GM21619 (cell line): ENCODE measurements around the gene NDUFS2.
"Not testable (repeated sequence)": the region's sequence is repeated elsewhere in the genome, so short reads cannot be mapped to it uniquely, and the experiment has no call there.

ENCODE experiments used
- ATAC-seq: cut with Tn5 transposase; IDR thresholded peaks from one replicate; pipeline ENCODE4 v1.9.1; 2021; ENCODE audit not compliant: unreplicated experiment

NDUFS2 gene

DNA sequence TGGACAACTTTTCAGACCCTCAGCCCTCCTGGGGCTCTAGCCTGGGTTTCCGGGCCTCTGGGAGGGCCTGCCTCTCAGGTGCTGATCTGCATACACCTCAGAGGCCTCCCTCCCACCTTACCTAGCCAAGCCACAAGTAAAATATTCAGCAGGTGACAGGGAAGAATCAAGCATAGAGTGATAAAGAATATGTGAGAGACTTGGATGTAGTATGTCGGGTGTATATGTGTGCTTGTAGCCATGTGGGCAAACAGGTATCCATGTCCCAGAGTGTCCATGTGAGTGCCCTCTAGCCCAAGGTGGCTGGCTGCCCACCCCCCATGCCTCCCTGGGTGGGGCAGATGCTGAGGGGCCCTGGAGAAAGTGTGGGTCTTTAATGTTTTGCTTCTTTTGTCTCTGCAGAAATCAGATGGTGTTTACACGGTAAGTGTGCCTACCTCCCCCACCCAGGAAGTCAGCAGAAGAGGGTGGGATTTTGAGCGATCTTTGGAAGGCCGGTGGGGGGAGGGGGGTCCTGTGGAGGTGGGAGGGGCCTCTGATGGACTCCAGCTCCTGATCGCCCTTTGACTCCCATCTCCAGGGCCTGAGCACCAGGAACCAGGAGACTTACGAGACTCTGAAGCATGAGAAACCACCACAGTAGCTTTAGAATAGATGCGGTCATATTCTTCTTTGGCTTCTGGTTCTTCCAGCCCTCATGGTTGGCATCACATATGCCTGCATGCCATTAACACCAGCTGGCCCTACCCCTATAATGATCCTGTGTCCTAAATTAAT lies 16.3 kb downstream of the NDUFS2 start:
- no peak for ATAC-seq

- ATAC-seq = no peak
Measured at GRCh38 chr1:161219078-161219892, 17.1 kb downstream of the NDUFS2 start.

DNA sequence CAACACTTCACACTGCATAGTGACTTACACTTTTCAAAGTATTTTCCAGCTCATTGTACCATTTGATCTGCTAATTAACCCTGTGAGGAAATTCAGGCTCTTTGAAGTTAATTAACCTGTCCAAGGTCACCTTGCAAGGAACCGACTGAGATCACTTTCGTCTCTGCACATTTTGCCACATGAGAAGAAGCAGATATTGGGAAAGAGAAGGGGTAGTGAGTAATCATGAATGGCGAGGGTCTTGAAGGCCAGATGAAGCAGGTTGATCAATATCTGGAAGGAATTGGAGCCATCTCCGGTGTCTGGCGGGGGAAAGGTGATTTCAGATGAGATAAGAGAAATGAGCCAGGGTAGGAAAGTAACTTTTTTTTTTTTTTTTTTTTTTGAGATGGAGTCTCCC lies 17.8 kb downstream of the NDUFS2 start:
- no peak for ATAC-seq

GRCh38 chr1:161222175-161223019 lies 20.2 kb downstream of the NDUFS2 start:
- ATAC-seq = no peak

- no peak for ATAC-seq
Measured at GRCh38 chr1:161223805-161224694, 21.9 kb downstream of the NDUFS2 start.

GRCh38 chr1:161224695-161225087 lies 22.5 kb downstream of the NDUFS2 start:
- not testable (repeated sequence) for ATAC-seq

GRCh38 chr1:161225178-161225533 lies 23.0 kb downstream of the NDUFS2 start:
- ATAC-seq = no peak

DNA sequence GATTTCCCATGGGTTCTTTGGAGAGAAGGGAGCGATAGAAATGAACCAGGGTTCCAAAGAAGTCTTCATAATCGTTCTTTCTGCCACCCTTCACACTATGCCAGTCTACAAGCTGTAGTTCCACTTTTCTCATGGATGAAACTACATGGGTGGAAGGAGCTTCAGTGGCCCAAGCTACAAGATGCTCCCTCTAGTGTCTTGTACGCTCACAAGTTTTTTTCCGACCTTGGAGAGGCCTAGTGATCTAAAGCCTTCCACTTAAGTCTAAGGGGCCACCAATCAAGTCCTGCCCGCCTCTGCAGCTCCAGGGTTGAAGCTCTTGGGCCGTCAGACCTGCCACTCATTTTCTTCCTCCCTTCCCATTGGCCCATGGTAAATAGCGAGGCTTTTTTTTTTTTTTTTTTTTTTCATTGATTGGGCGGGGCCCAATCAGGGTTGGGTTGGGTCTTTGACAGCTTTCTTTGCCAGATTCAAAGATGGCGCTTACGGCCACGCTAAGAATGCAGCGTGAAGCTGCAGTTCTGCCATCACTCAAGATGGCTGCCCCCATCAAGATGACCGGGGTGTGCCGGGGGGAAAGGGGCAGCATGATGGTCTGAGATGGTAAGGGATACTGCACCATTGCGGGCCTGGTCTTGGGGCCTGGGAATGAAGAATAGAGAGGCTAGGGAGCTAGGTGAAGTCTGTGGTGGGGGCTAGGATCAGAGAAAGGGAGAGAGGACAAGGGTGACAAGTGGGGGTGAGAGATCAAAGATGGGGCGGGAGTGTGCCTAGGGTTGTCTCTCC lies 23.6 kb downstream of the NDUFS2 start, which contains the start of gene TOMM40L:
TSS of gene TOMM40L (plus strand) at position 527 of the 786 bp plus-strand sequence. CDS start 430 bp downstream, outside the sequence.
- ATAC-seq = peak; percentile 95

GRCh38 chr1:161226320-161226711 lies 24.1 kb downstream of the NDUFS2 start:
- no peak for ATAC-seq

- ATAC-seq = no peak
Measured at GRCh38 chr1:161226759-161227158, 24.6 kb downstream of the NDUFS2 start.

- ATAC-seq = peak; percentile 31
Measured at GRCh38 chr1:161227196-161227871, 25.2 kb downstream of the NDUFS2 start.

DNA sequence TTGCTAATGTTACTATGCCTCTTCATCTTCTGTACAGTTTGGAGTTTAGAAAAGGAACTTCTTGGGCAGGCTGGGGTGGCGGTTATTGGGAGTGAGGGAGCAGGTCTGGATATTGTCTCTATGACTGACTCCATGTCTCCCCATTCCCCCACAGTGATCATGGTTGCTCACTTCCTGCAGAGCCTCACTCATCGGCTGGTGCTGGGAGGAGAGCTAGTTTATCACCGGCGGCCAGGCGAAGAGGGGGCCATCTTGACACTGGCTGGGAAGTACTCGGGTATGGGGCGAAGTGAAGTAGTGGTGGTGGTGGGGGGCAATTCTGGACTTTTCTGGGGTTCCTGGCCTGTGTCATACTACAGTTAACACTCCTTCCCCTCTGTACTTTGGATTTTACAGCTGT lies 25.9 kb downstream of the NDUFS2 start:
- no peak for ATAC-seq

DNA sequence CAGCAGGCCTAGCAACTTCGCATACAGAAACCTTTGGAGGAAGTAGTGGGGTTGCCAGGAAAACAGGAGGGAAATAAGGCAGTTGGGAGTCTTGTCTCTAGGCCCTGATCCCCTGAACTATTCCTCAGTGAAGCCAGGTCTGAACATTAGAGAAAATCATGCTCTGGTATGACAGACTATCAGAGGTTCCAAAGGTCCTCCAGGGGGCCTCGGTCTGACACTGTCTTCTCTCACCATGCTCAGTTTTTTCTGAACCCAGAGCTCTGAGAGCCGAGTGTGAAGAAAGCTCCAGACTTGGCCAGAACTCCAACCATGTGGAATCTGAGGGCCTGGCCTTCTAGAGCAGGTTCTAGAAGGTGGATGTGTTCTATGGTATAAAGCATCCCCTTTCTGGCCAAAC lies 27.7 kb downstream of the NDUFS2 start:
- no peak for ATAC-seq

DNA sequence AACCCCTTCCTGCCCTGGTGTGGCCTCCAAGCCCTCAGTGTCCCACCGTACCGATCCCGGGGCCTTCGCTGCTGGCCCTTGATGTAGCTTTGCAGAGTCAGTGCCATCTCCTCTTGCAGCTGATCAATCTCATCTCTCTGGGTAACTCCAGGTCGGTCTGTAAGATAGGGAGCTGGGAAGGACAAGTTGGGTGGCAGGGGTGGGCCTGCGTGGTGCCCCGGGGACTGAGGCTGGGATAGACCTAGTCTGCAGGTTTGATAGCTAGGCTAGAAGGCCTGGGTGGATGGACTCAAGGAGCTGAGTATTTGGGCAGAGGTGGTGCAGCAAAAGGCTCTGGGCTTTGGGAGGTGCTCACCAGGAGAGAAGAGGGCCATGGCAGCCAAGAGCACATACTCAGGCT lies 28.6 kb downstream of the NDUFS2 start:
- no peak for ATAC-seq

- ATAC-seq = no peak
Measured at GRCh38 chr1:161233102-161233501, 30.9 kb downstream of the NDUFS2 start.

DNA sequence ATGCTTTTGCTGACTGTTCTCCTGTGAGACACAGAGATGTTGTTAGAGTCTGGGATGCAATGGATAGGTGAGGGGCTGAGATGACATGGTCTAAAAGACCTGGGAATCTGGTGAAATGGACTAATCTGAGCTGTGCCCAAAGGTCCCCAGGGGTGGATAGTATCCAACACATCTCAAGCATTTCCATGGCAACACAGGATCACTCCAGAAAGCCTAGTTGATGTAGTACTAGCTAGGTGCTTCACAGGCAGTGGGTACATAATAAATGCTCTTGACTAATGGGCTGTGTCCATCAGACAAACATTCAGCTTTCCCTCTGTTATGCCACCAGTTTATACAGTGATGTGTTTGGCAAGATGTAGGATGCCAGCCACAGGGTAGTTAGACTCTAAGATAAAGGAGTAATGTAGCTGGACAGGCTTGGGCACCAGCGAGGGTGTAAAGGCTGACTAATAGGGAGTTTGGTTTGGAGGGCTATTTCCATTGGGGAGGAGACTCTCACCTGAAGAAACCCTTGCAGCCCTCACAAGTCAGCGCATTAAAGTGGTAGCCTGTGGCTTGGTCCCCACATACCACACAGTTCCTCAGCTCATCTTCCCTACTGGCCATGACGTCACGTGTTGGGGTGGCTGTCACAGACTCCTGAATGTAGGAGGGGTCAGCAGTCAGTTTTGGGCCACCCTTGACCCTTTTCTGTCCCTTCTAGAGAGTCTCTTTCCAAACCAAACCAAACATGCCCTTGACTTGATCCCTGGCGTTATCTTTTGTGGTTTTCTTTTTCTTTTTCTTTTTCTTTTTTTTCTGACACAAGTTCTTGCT lies 34.0 kb downstream of the NDUFS2 start:
- no peak for ATAC-seq

DNA sequence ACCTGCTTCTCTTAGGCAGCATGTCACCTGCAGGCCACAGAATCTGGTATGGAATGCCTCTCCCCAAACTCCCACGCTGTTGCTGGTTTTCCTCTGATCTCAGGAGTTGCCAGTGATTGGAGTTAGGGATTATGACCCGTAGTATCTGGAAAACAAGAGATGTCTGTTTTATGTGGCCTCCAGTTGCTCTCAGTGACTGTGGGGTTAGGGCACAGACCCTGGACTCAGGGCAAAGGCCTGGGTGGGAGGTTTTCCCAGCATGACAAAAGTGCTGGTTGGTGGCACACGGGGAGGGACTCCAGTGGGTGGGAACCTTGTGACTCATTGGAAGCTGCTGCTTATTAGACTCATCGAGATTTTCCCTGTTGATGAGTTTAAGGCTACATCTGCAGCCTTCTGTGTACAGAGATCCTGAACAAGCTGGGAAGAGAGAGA lies 35.9 kb downstream of the NDUFS2 start, which contains the start of gene NR1I3:
TSS of gene NR1I3 (minus strand) at position 165 of the 435 bp plus-strand sequence. CDS start 1,638 bp downstream, outside the sequence.
- ATAC-seq = no peak

- no peak for ATAC-seq
Measured at GRCh38 chr1:161241682-161242081, 39.5 kb downstream of the NDUFS2 start.
